ENCODE results near the gene GJA4. TPM values are rescaled to one million over a fixed set of nuclear protein-coding genes. Genes with fewer than 3 reads are reported as not detected.

GJA4 gene
- total and polyA plus RNA-seq, 2 of the 8 experiments (the other 6 are each of a cell fraction or from before 2014, with no cell fraction given) = 3.2 to 3.9 TPM

DNA sequence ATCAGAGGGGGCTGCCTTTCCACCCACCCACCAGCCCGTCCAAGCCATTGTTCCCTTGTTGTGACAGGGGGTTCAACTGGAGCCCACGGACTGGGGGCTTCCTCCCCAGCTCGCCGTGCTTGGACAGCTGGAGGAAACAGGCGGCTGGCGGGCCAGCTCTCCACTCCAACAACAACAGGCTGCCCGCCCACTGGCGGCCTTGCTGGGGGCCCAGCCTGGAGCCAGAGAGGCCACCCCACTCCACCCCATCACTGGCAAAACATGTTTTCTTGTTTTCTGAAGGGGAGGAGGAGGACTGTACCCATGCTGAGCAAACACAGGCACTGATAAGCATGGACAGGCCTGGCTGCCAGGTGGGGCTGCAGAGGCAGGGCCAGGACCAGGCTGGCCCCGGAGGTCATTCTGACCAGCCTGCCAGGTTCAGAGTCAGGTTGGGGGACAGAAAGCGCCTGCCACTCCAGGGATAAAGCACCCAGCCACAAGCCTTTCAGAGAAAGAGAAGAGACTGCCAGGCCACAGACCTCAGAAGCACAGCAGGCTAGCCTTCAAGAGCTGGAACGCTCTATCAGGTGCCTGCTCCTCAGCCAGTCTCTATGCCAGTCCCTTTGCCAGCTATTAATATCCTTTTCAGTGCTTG, 32.8 kb downstream of the GJA4 start:
- Histone ChIP-seq H2BK5ac (ENCODE audit: low read depth, low read length) (no peak overlapping the region), H4K5ac (ENCODE audit: insufficient read length, low read depth, low read length) (no peak overlapping the region), H2BK120ac (replicated peaks; ENCODE audit: low read depth, low read length) (no peak overlapping the region), H3K4me1 (replicated peaks in 1 of 4; ENCODE audit: control insufficient read depth in 3 of 4, insufficient read depth in 4 of 4, low read length in 3 of 4) (no peaks in the 10 kb centered on the region; a peak in 2 of 7 replicates), H4K8ac (ENCODE audit: extremely low read depth, insufficient read depth, low read length) (no peak overlapping the region), H2AK5ac (ENCODE audit: low read depth, low read length) (no peak overlapping the region), H3K27ac (ENCODE audit: low read depth, low read length) (no peak overlapping the region), H3K23ac (ENCODE audit: insufficient read length) (no peak overlapping the region), H3K79me1 (ENCODE audit: low read depth, low read length) (no peaks in the 10 kb centered on the region), H3K36me3 (ENCODE audit: control insufficient read depth in 2 of 4, insufficient read depth in 4 of 4, low read length in 3 of 4) (no peaks in the 10 kb centered on the region), H3K27me3 (replicated peaks in 1 of 4; ENCODE audit: control insufficient read depth in 3 of 4, extremely low read depth in 1 of 4, insufficient read depth in 3 of 4, low read length in 3 of 4) (no peaks in the 10 kb centered on the region), H2AFZ (ENCODE audit: low read length) (no peak overlapping the region), H3K79me2 (ENCODE audit: control insufficient read depth in 1 of 2, insufficient read depth in 2 of 2, low read length in 2 of 2) (no peaks in the 10 kb centered on the region), H3K14ac (ENCODE audit: insufficient read length) (no peak overlapping the region), H3K4me3 (ENCODE audit: extremely low read depth in 1 of 4, insufficient read depth in 2 of 4, low read depth in 3 of 4, low read length in 4 of 4) (no peak overlapping the region), H3K4ac (replicated peaks; ENCODE audit: insufficient read length, low read depth, low read length) (no peak overlapping the region), H4K20me1 (replicated peaks in 1 of 2; ENCODE audit: control insufficient read depth in 1 of 2, insufficient read depth in 2 of 2, low read length in 2 of 2) (no peaks in the 10 kb centered on the region), H3K23me2 (ENCODE audit: low read depth, low read length) (no peaks in the 10 kb centered on the region), H3K4me2 (ENCODE audit: insufficient read depth in 1 of 2, low read depth in 2 of 2, low read length in 2 of 2) (no peak overlapping the region), H2BK20ac (ENCODE audit: low read length) (no peak overlapping the region), H3K9me3 (ENCODE audit: insufficient read depth in 2 of 2, low read depth in 1 of 2, low read length in 1 of 2) (no peaks in the 10 kb centered on the region), H3K56ac (replicated peaks; ENCODE audit: insufficient read length, low read depth, low read length) (no peak overlapping the region), H2BK12ac (ENCODE audit: low read depth, low read length) (no peak overlapping the region), H2BK15ac (ENCODE audit: low read length) (no peak overlapping the region), H3K18ac (ENCODE audit: extremely low read depth, low read length) (no peak overlapping the region), H4K91ac (replicated peaks; ENCODE audit: insufficient read length, low read length) (no peak overlapping the region), H3K9ac (replicated peaks in 1 of 4; ENCODE audit: extremely low read depth in 1 of 4, low read depth in 3 of 4, low read length in 3 of 4) (no peak overlapping the region)
- ChIA-PET CTCF (ENCODE audit: partially characterized antibody) (interaction anchor here (0.6 to 4.2 kb wide), 9 partner anchors 9 to 78 kb away, joined by 3 to 21 read pairs (median 5); no protein-coding TSS in a partner anchor), POLR2A (ENCODE audit: partially characterized antibody) (interaction anchor here (0.6 kb wide), 1 partner anchor 359 kb away, joined by 4 read pairs; no protein-coding TSS in a partner anchor)
- WGBS, 2 experiments (ENCODE audit: extremely low coverage in 1 of 2, insufficient coverage in 1 of 2, insufficient read length in 1 of 2, insufficient replicate concordance in 2 of 2, low coverage in 1 of 2, low lambda C conversion rate in 2 of 2, missing lambda C conversion rate in 1 of 2) = 90% methylated on average over 7 of the region's 11 CpGs; no CpG with 5 or more reads in 1 of the 2 experiments
- FAIRE-seq (no peak), DNase-seq (ENCODE audit: low read depth in 1 of 2, low spot score in 2 of 2) (peak in 1 of 2 experiments; percentile 40)
- TF ChIP-seq, protein P1, sequence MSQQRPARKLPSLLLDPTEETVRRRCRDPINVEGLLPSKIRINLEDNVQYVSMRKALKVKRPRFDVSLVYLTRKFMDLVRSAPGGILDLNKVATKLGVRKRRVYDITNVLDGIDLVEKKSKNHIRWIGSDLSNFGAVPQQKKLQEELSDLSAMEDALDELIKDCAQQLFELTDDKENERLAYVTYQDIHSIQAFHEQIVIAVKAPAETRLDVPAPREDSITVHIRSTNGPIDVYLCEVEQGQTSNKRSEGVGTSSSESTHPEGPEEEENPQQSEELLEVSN (IDR thresholded peaks at IDR 0.05) = no peak
- TF ChIP-seq JUND (IDR thresholded peaks at IDR 0.05; ENCODE audit: low read length) = no peak
- TF ChIP-seq BACH1 (IDR thresholded peaks at IDR 0.05; ENCODE audit: low read length) = no peak
- no peak for TF ChIP-seq CBX5 (IDR thresholded peaks at IDR 0.05; ENCODE audit: low read depth, low read length)
- no peak for TF ChIP-seq NRF1 (IDR thresholded peaks at IDR 0.05; ENCODE audit: low read depth, low read length)
- no peak for TF ChIP-seq MAX (IDR thresholded peaks at IDR 0.05)
- TF ChIP-seq TBP (IDR thresholded peaks at IDR 0.05; ENCODE audit: low read depth, low read length) = no peak
